ENCODE measurements around the gene SLC13A5. TPM values are rescaled to one million over a fixed set of nuclear protein-coding genes. Genes with fewer than 3 reads are reported as not detected.

Gene SLC13A5
- polyA plus RNA-seq, 1 of the 3 experiments (the other 2 are of a cell fraction) = not detected

GRCh38 chr17:6686026-6686425, 27.1 kb downstream of the SLC13A5 start:
- H3K9me3 ChIP-seq = no peaks in the 10 kb centered on the region
- H3K4me2 ChIP-seq = no peak overlapping the region
- H3K9ac ChIP-seq = no peak overlapping the region
- no peak for DNase-seq
- H3K27ac ChIP-seq (ENCODE audit: low read depth in 2 of 2, low read length in 1 of 2) = no peak overlapping the region
- no peaks in the 10 kb centered on the region for H4K20me1 ChIP-seq (ENCODE audit: insufficient read depth)
- H3K9me2 ChIP-seq = no peaks in the 10 kb centered on the region
- H3K79me2 ChIP-seq (ENCODE audit: insufficient read depth) = no peaks in the 10 kb centered on the region
- H3F3A ChIP-seq (replicated peaks; ENCODE audit: insufficient read depth) = no peaks in the 10 kb centered on the region
- H3K4me3 ChIP-seq (ENCODE audit: low read depth in 2 of 2, low read length in 1 of 2) = no peak overlapping the region
- WGBS (ENCODE audit: low lambda C conversion rate) = 0% methylated on average over 3 of the region's 4 CpGs
- POLR2A ChIA-PET = no interaction called here
- CTCF ChIA-PET = no interaction called here
- TF ChIP-seq IRF3 (IDR thresholded peaks at IDR 0.05; ENCODE audit: low read depth, low read length) = no peak
- no peak for TF ChIP-seq FOXM1 (IDR thresholded peaks at IDR 0.05; ENCODE audit: low read depth)
- H3K27me3 ChIP-seq (ENCODE audit: insufficient read depth) = peaks cover 76% of the 10 kb centered on the region
- H2AFZ ChIP-seq (ENCODE audit: low read depth) = no peak overlapping the region
- H3K4me1 ChIP-seq (ENCODE audit: control insufficient read depth in 1 of 2, insufficient read depth in 2 of 2, low read depth in 1 of 2, low read length in 1 of 2) = no peaks in the 10 kb centered on the region
- H3K36me3 ChIP-seq (replicated peaks in 1 of 2; ENCODE audit: control insufficient read depth in 1 of 2, insufficient read depth in 2 of 2, low read length in 1 of 2) = no peaks in the 10 kb centered on the region

GRCh38 chr17:6684881-6685767, 28.0 kb downstream of the SLC13A5 start:
- H3K36me3 ChIP-seq (replicated peaks in 1 of 2; ENCODE audit: control insufficient read depth in 1 of 2, insufficient read depth in 2 of 2, low read length in 1 of 2) = no peaks in the 10 kb centered on the region
- TF ChIP-seq USF2 (IDR thresholded peaks at IDR 0.05; ENCODE audit: borderline replicate concordance, low read depth, low read length) = no peak
- TF ChIP-seq SMC3 (IDR thresholded peaks at IDR 0.05; ENCODE audit: low read depth, low read length) = no peak
- TF ChIP-seq PBX3 (IDR thresholded peaks at IDR 0.05) = no peak
- no peak for TF ChIP-seq YY1 (IDR thresholded peaks at IDR 0.05; ENCODE audit: low read depth)
- no peak for TF ChIP-seq ZBTB33 (IDR thresholded peaks at IDR 0.05; ENCODE audit: borderline replicate concordance, low read depth)
- H3K4me1 ChIP-seq (ENCODE audit: control insufficient read depth in 1 of 2, insufficient read depth in 2 of 2, low read depth in 1 of 2, low read length in 1 of 2) = no peaks in the 10 kb centered on the region
- H3K27me3 ChIP-seq (ENCODE audit: insufficient read depth) = peaks cover 79% of the 10 kb centered on the region
- H4K20me1 ChIP-seq (ENCODE audit: insufficient read depth) = no peaks in the 10 kb centered on the region
- ChIA-PET POLR2A (no interaction called here), CTCF (interaction anchor here (2.6 kb wide), 1 partner anchor 19 kb away, joined by 9 read pairs; no protein-coding TSS in a partner anchor)
- H3K4me3 ChIP-seq (ENCODE audit: low read depth in 2 of 2, low read length in 1 of 2) = no peak overlapping the region
- no peaks in the 10 kb centered on the region for H3F3A ChIP-seq (replicated peaks; ENCODE audit: insufficient read depth)
- DNase-seq = no peak
- no peaks in the 10 kb centered on the region for H3K9me3 ChIP-seq
- no peak overlapping the region for H3K27ac ChIP-seq (ENCODE audit: low read depth in 2 of 2, low read length in 1 of 2)
- no peaks in the 10 kb centered on the region for H3K79me2 ChIP-seq (ENCODE audit: insufficient read depth)
- H3K4me2 ChIP-seq = no peak overlapping the region
- no peaks in the 10 kb centered on the region for H3K9me2 ChIP-seq
- H3K9ac ChIP-seq = no peak overlapping the region
- no peak overlapping the region for H2AFZ ChIP-seq (ENCODE audit: low read depth)
- WGBS (ENCODE audit: low lambda C conversion rate) = 16% methylated on average over 7 of the region's 14 CpGs

Measured in SK-N-SH (cell line).